HG02870 (cell line): Measurements from ENCODE around the gene ADAMTS9.

Source experiments
- ATAC-seq: cut with Tn5 transposase; IDR thresholded peaks from one replicate; pipeline ENCODE4 v1.9.1; 2021; ENCODE audit warnings: mild to moderate bottlenecking, moderate library complexity; ENCODE audit not compliant: unreplicated experiment

The ADAMTS9 gene

GRCh38 chr3:64658001-64658400 is 29.8 kb downstream of the ADAMTS9 start:
- no peak for ATAC-seq

- ATAC-seq: no peak
These were observed 31.3 kb downstream of the ADAMTS9 start for GRCh38 chr3:64656544-64656943.

GRCh38 chr3:64655160-64655559 is 32.6 kb downstream of the ADAMTS9 start:
- ATAC-seq: no peak

GRCh38 chr3:64654013-64654412 is 33.8 kb downstream of the ADAMTS9 start:
- no peak for ATAC-seq

DNA sequence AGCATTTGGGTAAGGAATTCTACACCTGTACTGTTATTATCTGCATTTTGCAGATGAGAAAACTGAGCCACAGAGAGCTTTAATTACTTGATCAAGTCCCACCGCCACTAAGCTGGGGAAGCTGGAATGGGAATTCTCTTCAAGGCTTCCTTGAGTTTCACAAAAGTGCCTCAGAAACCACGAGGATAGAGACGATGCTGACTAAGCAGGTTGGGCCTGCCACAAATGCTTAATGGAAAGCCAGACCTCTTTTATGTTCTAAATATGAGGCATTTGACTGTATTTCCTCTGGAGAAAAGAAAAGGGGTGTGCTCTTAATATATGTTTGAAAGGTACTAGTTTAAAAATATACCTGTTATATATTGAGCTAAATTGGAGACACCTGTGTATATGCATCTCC is 34.7 kb downstream of the ADAMTS9 start:
- ATAC-seq: no peak

DNA sequence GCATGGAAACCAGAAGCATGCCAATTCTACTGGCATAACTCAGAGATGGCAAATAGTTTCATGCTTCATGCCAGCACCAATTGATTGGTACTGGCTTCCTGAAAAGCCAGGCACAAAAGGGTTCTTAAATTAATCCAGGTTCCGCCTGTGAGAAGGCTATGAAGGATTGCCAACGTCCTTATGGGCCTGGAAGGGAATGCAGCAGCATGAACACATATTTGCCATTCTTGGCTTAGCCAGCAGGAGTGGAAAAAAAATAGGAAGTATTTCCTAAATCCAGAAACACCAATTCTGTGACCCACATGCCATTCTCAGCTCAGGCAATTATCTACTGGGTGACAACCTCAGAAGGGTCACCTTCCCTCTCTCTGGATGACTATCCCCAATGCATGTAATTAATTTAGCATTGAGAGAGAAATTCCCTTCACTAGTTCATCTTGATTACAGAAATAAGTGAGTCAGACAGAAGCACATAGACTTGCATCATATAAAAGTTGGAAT is 36.0 kb downstream of the ADAMTS9 start:
- no peak for ATAC-seq

- ATAC-seq: no peak
These were observed 36.5 kb downstream of the ADAMTS9 start for GRCh38 chr3:64651303-64651702.

DNA sequence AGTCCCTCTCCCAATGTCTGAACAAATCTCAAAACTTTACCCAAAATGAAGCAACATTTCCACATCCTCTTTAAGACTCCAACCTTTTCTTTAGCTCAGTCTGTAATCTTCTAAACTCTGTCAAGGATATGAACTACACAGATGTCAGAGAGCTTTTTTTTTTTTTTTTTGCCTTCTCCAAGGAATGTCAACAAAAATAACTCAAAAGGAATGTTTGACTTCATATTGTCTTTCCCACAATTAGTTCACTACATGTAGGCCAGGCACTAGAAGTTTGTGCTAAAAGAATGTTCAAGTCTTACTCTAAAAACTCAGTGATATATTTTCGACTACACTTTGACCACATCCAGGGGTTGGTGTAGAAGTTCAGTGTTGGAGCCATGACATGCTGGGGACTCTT is 37.1 kb downstream of the ADAMTS9 start:
- no peak for ATAC-seq

DNA sequence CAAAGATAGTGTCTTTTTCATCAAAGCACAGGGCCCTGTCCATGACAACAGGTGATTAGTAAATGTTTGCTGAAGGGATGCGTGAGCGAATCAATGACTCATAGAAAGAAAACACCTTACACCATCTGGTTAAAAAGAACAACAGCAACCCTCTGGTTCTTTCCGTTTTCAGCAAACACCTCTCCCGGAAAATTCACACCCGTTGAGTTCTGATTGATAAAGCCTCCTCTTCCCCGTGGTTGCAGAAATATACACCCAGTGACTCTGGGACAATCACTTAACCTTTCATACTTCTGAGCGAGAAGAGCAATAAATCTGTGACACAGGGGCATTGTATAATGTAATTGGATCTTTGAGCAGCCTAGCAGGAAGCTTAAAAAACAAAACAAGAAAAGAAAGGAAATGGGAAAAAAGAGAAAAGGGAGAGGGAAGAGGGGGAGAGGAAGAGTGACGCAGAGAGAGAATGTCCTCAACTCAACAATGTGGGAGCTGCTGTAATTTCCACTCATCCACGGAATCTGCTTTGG is 37.6 kb downstream of the ADAMTS9 start:
- no peak for ATAC-seq

- no peak for ATAC-seq
These were observed 38.6 kb downstream of the ADAMTS9 start for GRCh38 chr3:64648927-64649906.

DNA sequence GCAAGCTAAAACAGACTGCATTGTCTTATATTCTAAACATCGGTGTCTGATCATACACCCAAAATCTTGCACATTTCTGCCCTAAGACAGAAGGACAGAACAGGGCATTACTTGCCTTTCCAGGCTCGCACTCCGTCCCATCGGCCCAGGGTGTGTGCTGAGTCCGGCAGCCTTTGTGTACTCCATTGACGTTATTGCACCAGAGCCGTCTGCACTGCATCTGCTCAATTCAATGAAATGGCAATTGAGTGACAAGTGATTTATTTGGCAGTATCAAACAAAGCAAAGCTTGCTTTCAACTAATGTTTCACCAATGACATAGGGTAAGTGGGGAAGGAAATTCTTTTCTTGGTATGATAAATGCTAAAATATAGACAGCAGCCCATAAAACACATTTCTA is 40.0 kb downstream of the ADAMTS9 start:
- ATAC-seq: no peak

DNA sequence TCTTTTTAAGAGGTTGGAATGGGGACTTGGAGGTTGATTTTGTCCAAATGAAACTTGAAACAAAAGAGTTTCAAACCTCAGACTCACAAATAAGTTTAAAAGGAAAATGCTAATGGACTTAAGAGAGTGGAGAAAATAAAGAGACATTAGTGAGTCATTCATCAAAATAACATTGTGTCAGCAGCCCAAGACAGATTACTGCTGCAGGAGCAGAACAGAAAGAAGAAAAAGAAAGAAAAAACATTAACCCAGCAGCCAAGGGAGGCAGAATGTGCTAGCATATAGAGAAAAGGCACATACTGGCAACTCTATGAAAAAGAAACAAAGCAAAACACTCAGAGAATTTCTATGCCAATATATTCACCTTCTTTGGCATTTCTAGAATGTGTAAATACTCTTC is 42.6 kb downstream of the ADAMTS9 start:
- no peak for ATAC-seq

DNA sequence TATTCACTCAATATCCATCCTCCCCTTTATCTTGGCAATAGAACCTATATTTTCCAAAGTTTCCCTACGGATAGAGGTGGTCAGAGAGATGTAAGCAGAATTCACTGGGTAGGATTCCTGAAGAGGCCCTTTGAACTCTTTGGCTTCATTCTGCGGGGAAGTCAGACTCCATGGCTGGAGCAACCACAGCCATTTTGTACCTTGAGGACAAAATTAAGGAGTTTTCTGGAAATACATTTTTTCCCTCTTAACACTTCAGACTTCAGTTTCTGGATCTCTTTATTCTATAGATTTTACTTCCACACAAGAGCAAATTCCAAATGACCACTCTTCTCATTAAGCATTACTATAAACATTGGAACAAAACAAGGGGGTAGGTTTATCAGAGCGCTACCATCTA is 43.3 kb downstream of the ADAMTS9 start:
- ATAC-seq: no peak

DNA sequence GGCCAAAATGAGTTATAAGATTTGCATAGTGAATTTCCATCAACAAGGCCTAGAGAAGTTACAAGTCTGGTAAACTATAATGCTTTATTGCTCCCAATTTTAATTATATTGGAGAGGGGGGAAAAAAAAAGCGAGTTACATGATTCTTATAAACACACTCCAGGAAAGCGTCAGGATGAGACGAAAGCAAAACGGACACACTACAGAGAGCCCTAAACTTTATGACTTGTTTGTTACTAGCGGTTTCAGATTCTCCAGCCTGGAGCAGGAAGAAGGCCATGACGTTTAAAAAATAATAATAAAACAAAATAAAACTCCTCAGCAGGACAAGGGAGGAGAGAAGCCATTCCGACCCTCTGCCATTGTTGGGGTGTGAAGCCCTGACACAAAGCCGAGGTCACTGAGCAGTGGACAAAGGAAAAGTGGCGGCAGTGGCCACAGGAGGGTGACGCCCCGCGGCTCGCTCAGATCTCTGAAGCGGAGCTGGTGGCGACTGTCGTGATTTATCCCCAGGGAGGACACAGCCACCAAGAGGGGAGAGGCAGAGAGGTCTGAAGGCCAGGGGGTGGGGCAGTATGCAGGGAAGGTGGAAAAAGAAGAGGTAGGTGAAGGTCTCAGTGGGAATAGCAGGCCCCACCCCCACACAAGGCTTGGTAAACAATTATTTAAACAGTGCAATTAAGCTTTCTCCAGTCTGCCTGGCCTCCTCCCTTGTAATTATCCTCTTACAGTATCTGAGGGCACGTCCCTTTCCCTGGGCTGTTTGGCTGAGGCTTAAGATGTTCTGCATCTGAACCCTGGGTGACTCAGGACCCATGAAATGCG is 45.3 kb downstream of the ADAMTS9 start:
- no peak for ATAC-seq

GRCh38 chr3:64638981-64639481 is 48.8 kb downstream of the ADAMTS9 start:
- no peak for ATAC-seq

GRCh38 chr3:64638511-64638910 is 49.3 kb downstream of the ADAMTS9 start:
- ATAC-seq: no peak

DNA sequence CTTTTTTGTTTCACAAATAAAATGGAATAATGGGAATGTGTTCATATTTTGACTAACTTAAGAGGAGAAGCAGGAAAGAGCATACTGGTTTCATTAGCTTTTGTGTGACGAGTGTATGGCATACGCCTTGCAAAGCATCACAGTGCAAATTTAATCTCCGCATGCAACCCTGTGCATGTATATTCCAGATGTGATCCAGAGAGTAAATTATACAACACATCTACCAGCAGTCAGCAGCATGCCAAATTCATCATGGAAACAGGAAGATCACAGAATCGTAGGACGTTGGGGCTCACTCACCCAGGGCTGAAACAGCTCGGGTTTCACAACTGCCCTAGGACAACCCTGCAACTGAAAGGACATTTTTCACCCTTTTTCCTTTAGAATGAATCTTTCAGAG is 53.4 kb downstream of the ADAMTS9 start:
- ATAC-seq: no peak

DNA sequence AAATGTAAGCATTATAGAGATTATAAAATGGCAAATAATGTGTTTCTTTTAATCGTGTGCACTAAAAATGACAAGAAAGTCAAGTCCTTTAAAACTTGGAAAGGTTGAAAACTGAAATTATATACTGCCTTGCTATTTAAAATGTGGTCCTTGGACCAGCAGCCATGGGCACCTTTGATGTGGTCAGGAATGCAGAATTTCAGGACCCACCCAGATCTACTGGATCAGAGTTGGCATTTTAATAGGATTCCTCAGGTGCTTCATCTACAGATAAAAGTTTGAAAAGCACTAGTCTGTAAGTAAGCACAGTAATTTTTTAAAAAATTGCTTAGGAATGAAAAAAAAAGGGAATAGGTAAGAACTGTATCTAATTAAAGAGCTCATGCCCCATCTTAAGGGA is 55.8 kb downstream of the ADAMTS9 start:
- ATAC-seq: no peak

DNA sequence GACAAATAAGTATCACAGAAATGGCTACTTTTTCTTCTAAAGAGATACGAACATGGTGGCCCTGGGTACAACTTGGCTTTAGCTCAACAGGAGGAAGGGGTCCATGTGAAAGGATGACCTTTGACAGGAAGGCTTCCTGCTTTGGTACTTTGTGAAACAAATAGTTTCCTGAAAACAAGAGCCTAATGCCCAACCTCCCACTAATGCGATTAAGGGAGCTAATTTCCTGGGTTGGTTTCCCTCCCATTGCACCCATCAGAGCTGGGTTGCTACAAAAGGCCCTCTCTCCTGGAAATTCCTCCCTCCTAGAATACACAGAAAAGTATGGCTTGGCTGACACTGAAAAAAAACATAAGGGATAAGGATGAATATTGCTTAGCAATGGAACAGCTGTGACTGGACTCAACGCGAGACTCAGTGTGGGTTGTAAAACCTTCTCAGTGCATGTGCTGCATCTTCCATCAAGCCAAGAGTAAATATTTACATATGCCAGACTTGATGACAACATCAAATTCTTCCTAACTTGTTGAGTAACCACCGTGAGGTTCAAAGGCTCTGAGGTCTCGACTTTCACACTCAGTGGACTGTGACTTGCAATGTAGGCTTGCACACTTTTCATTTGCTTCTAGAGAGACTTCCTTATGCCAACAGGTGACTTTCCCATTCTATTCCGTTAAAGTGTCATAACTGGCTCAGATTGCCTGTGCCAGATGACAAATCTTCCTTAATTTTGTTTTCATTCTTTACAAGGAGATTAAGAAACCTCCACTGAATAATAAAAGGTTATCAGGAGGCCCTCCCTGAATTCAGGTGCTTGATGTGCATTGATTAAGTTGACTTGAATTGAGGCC is 60.1 kb downstream of the ADAMTS9 start:
- no peak for ATAC-seq

- ATAC-seq: no peak
These were observed 60.8 kb downstream of the ADAMTS9 start for GRCh38 chr3:64627042-64627441.
